Activated CD8-positive, alpha-beta memory T cell treated with anti-CD3 and anti-CD28 coated beads, Interleukin-2, amount 50 U/mL, for 48 hours (primary cell): ENCODE data around the gene TGFBI.

Experiments
- DNase-seq: peaks from one replicate; pipeline ENCODE4 v3.0.0-alpha.2; 2020

Gene TGFBI

DNA sequence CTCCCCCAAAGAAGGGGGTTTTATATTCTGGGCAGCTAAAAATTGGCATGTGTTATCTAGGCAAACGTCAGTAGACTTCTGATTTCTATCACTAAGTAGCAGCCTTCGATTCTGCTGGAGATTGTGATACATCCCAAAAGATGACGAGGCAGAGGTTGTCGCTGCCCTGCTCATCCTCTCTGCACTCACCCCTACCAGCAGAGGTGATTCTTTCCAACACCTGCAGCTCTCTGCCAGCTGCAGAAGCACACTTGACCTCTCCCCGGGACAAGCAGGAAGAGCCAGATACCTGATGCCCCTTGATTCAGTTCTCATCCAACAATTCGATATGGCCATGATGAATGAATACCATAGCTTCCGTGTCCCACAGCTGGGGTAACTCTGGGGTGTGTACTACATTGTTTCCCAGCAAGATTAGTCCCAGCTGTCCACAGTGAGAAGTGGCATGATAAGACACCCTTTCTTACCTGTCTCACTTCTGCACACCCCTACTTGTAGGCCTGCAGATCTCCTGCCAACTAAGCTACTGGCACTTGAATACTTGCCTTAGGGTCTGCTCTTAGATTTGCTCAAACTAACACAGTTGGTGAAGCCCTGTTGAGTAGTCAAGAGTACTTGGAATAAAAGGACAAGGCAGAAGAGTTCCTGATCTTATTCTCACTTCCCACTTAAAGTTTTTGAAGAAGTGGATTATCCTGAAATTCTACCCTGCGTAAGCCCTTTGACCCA lies 66.3 kb downstream of the TGFBI start:
- DNase-seq = no peak

DNA sequence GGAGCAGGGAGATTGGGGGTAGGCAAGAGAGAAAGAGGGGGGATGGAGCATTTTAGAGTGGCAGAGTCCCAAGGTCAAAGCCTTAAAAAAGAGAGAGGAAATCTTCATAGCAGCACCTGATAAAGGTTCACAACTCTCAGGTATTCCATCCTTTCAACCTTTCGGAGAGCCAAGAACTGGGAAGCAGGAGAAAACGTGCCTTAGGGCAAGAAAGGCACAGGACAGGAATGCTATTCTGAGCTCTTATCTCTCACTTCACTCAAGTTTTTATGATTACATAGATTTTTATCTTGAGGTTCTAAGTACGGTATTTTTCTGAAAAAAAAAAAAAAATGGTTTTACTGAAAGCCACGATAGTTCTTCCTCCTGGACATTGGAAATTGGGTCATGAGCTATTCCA lies 69.4 kb downstream of the TGFBI start:
- DNase-seq = no peak

DNA sequence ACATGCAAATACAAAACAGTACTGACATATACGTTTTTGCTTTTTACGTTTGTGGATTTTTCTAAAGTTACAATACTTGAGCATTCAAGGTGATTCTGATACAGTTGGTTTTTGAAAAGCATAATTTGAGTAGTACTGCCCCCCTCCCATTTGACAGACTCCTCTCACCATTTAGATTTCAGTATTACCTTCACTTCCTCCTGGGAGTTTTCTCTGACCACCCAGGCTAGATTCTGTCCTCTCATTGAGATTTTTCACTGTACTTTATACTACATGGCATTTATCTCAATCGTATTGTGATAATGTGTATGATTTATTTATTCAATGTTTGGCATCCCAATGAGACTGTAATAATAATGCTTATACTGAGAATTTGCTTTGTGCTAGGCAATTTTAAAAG lies 71.1 kb downstream of the TGFBI start:
- DNase-seq = no peak

DNA sequence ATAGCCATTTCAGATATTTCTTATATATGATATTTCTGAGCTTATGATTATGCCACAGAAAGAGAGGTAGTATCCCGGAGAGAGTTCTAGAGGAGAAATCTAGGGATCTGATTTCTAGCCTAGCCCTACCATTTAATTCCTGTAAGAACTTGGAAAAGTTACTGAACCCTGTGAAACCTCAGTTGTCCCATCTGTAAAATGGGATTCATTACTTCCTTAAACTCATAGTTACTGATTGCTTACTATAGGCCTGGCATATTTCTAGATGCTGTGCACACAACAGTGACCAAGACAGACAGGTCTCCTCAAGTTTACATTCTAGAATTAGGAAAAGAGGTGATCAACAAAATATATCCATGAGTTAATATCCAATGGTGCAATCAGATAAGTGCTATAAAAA lies 73.1 kb downstream of the TGFBI start:
- no peak for DNase-seq

DNA sequence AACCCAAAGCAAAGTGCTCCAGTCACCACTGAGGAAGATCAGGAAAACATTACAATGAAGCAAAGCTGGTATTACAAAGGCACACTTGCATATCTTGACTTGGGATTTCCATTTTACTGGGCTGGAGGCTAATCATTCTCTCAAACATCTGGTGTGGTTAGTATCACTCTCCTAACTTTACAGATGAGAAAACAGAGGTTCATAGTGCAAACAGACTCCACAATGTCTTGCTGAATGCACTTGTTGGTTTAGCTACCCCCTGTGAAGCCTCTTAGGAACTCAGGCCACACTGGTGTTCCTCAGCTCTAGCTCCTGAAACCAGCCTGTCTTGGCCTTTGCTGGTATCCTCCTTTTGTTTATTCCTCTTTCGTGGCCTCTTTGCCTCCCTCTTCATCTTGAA lies 74.3 kb downstream of the TGFBI start:
- DNase-seq = no peak

DNA sequence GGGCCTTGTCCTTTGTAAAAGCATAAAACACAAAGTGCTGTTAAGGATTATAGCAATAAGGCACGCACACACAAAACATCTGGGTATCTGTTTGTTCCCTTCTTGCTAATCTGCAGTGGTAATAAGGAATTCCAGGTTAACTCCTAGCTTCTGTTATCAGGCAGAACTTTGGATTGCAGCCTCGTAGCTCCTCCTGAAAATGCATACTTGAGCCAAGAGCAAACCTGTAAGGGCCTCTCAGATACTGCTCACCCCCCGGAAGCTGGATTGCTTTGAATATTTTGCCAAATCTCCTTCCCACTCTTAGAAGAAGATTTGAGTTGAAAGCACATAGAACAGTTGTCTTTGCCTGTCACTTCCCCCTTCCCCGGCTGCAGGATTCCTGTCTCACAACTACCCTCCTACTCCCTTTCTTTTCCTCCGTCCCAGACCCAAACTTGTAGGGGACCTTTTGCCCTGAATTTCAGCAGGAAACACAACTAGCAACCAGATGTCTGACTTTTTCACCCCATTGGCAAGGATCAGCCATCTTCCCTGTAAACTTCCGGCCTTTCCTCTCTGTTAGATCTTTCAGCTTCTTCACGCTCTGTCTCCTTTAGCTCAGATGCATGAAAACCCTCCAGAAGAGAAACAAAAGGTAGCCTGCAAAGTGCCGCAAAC lies 75.6 kb downstream of the TGFBI start:
- no peak for DNase-seq

DNA sequence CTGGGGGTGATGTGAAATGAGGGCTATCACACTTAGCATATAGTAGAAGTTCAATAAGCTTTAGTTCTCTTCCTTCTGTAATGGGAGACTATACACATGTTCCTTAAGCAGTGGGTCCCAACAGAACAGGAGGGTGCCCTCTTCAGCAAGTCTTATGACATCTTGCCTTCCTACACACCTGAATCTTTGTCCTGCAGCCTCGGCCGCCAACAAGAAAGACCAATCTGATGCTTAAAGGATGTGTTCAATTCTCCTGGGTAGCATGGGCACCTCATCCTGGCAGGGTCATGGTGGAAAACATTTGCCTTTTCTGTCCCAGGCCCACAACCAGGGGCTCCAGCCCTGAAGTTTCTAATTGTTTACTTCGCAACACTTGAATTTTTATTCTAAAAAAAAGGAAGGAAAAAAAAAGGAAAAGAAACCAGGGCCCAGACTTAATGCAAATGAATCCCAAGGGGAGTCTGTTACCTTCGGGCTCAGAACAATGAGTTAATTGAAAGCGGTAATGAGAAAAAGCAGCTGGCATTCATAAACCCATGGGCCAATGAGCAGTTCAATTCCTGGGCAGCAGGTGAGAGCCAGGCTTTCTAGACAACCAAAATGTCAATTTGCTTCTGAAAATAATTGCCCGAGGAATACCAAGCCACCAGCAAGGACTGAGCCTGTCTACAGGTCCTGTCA lies 77.7 kb downstream of the TGFBI start:
- no peak for DNase-seq

DNA sequence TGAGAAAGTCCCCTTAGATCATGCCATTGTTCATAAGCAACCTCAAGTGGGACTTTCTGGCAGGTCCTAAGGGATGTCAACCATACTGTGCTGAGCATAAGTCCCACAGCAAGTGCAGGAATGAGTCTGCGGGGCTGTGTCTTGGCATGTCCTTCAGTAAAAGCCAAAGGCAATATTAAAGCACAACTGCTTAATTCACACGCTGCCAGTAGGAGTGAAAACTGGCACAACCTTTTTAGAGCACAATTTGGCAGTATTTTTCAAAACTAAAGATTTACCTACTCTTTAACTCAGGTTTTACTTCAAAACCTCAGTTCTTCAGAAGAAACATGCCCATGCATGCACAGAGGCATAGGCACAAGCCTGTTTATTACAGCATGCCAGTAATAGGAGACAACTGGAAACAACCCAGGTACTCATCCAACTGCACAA lies 79.4 kb downstream of the TGFBI start:
- no peak for DNase-seq

DNA sequence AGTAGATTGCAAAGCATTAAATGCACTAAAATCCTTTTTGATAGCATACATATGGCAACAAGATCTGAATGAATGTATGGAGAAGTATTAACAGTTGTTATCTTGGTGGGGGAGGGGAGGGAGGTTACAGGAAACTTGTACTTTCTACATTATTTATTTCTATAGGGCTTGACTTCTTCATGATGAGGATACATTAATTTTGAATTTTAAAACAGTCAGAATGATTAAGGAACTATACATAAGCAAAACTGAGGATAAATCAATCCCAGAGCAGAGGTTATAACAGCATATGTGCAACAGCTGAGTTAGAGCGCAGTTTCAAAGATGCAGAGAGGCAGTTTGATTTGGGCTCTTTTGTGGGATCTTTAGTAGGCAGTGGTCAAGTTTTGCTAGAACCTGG lies 80.0 kb downstream of the TGFBI start:
- no peak for DNase-seq

DNA sequence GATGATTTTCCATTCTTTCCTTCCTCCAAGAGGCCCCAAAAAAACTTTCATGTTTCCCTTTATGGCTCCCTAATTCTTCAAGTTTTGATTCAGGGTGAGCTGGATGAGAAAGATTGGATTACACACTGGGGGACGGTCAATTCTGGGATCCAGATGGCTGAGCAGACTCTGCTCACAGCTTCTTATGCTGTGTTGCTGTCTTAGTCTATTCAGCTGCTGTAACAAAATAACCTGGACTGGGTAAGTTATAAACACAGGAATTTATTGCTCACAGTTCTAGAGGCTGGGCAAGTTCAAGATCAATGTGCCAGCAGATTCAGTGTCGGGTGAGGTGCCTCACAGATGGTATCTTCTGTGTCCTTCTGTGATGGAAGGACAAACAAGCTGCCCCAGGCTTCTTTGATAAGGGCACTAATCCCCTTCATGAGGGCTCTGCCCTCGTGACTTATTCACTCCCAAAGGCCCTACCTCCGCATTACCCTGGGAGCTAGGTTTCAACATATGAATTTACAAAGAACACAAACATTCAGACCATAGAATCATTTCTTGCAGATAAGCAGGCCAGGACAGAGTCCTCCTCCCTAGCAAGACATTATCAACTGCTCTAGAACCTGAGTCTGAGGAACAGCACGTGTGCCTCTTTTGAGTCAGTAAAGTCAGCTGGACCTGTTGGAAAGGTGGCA lies 80.8 kb downstream of the TGFBI start:
- no peak for DNase-seq
